Caco-2 (cell line): Measurements from ENCODE around the gene TULP3. TPM values are rescaled to one million over a fixed set of nuclear protein-coding genes. Genes with fewer than 3 reads are reported as not detected.
"Not testable (repeated sequence)": the region's sequence is repeated elsewhere in the genome, so short reads cannot be mapped to it uniquely, and the experiment has no call there.

Experiments
- BruUV-seq: library from RNA; stranded (reverse); fragments of 400-500 nt; replicated peaks from 2 replicates; lab custom pipeline; 2021; lab: Mats Ljungman, UMichigan
- CTCF ChIA-PET: fragments of 300-600 bp; sonication (Branson Sonifier 250); formaldehyde crosslinking; loops from one replicate; lab custom pipeline; 2022; ENCODE audit warnings: antibody characterized with exemption; lab: Charles Lee
- POLR2A ChIA-PET: fragments of 300-600 bp; sonication (Branson Sonifier 250); formaldehyde crosslinking; loops from one replicate; lab custom pipeline; 2022; ENCODE audit warnings: antibody characterized with exemption; lab: Charles Lee
- DNase-seq, 2 experiments: peaks; one replicate each; pipeline versions ENCODE4 v3.0.0 to v3.0.0-alpha.2; 2020 to 2022
- H3K27me3 ChIP-seq: replicated peaks from 2 replicates; pipeline ENCODE4 v1.6.0; 2011; ENCODE audit warnings: low read length; ENCODE audit not compliant: control insufficient read depth, insufficient read depth
- H3K36me3 ChIP-seq: 2 replicates; pipeline ENCODE4 v1.5.1; 2011; ENCODE audit warnings: low read length; ENCODE audit not compliant: control insufficient read depth, insufficient read depth
- H3K4me1 ChIP-seq: fragments of 250-450 bp; sonication (Bioruptor Pico); 2 replicates; pipeline ENCODE4 v1.5.1; 2020; ENCODE audit warnings: mild to moderate bottlenecking
- H3K4me3 ChIP-seq: 2 replicates; pipeline ENCODE4 v1.5.1; 2011; ENCODE audit warnings: low read depth, mild to moderate bottlenecking, control low read depth, low read length
- H3K9me3 ChIP-seq: fragments of 250-450 bp; sonication (Bioruptor Pico); 2 replicates; pipeline ENCODE4 v1.5.1; 2020; ENCODE audit warnings: mild to moderate bottlenecking, moderate library complexity
- H3K27ac Mint-ChIP-seq: one replicate; pipeline ENCODE4 v1.8.0; 2022; ENCODE audit warnings: mixed read lengths; ENCODE audit not compliant: unreplicated experiment
- H3K27me3 Mint-ChIP-seq: one replicate; pipeline ENCODE4 v1.8.0; 2022; ENCODE audit warnings: mixed read lengths; ENCODE audit not compliant: insufficient read depth, unreplicated experiment
- H3K36me3 Mint-ChIP-seq: one replicate; pipeline ENCODE4 v1.8.0; 2022; ENCODE audit warnings: mild to moderate bottlenecking, mixed read lengths; ENCODE audit not compliant: insufficient read depth, unreplicated experiment
- H3K4me1 Mint-ChIP-seq: one replicate; pipeline ENCODE4 v1.8.0; 2022; ENCODE audit warnings: low read depth, mixed read lengths; ENCODE audit not compliant: unreplicated experiment
- H3K4me3 Mint-ChIP-seq: one replicate; pipeline ENCODE4 v1.8.0; 2022; ENCODE audit warnings: mild to moderate bottlenecking, moderate library complexity, mixed read lengths; ENCODE audit not compliant: unreplicated experiment
- H3K9me3 Mint-ChIP-seq: one replicate; pipeline ENCODE4 v1.8.0; 2022; ENCODE audit warnings: mixed read lengths; ENCODE audit not compliant: unreplicated experiment
- intact Hi-C: fragments of 100-400 bp; cut with micrococcal nuclease; formaldehyde crosslinking; loops from one replicate; pipeline ENCODE4 v1.10.0; 2022; ENCODE audit not compliant: unreplicated experiment
- total RNA-seq: library from RNA; stranded (reverse); gene quantifications from 2 replicates; pipeline ENCODE4 v1.2.3, GENCODE V29; 2022
- TF ChIP-seq, protein P1 (sequence below), 2 experiments: fragments of 200-600 bp in 1 of 2; IDR thresholded peaks; 1 replicate in 1 of 2; 2 replicates in 1 of 2; pipeline versions ENCODE4 v1.5.1 to v1.8.0; 2011 to 2022; ENCODE audit warnings: antibody characterized with exemption in 1 of 2, control low read depth in 1 of 2, inconsistent platforms in 1 of 2, low read depth in 1 of 2, low read length in 1 of 2, mild to moderate bottlenecking in 1 of 2, moderate library complexity in 1 of 2; ENCODE audit not compliant: insufficient read depth in 1 of 2, severe bottlenecking in 1 of 2, unreplicated experiment in 1 of 2

The TULP3 gene
- total RNA-seq, 1 experiment from 2014 or later = 31.0 TPM

DNA sequence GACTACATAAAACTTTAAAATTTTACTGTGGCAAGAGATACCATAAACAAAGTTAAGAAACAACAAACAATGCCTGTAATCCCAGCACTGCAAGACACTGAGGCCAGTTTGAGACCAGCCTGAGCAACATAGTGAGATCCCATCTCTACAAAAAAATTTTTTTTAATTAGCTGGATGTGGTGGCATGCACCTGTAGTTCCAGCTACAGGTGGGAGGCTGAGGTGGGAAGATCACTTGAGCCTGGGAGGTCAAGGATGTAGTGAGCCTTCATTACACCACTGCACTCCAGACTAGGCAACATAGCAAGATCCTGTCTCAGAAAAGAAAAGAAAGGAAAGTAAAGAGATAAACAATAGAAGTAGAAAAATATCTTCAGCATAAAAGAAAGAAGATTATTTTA, 30.5 kb upstream of the TULP3 start:
- no peaks in the 10 kb centered on the region for H3K27me3 Mint-ChIP-seq
- peaks cover 22% of the 10 kb centered on the region for H3K4me1 Mint-ChIP-seq
- no peaks in the 10 kb centered on the region for H3K9me3 Mint-ChIP-seq
- ChIA-PET CTCF (interaction anchor here (2.5 kb wide), 1 partner anchor 15 kb away, joined by 6 read pairs; no protein-coding TSS in a partner anchor), POLR2A (no interaction called here)
- peaks cover 93% of the 10 kb centered on the region for H3K36me3 Mint-ChIP-seq
- no TSS peak for BruUV-seq
- Histone ChIP-seq H3K27me3 (no peaks in the 10 kb centered on the region), H3K36me3 (peaks cover 6% of the 10 kb centered on the region), H3K4me3 (no peak overlapping the region), H3K4me1 (peaks cover 10% of the 10 kb centered on the region), H3K9me3 (no peaks in the 10 kb centered on the region)
- intact Hi-C loops = no loop called here
- TF ChIP-seq, protein P1, sequence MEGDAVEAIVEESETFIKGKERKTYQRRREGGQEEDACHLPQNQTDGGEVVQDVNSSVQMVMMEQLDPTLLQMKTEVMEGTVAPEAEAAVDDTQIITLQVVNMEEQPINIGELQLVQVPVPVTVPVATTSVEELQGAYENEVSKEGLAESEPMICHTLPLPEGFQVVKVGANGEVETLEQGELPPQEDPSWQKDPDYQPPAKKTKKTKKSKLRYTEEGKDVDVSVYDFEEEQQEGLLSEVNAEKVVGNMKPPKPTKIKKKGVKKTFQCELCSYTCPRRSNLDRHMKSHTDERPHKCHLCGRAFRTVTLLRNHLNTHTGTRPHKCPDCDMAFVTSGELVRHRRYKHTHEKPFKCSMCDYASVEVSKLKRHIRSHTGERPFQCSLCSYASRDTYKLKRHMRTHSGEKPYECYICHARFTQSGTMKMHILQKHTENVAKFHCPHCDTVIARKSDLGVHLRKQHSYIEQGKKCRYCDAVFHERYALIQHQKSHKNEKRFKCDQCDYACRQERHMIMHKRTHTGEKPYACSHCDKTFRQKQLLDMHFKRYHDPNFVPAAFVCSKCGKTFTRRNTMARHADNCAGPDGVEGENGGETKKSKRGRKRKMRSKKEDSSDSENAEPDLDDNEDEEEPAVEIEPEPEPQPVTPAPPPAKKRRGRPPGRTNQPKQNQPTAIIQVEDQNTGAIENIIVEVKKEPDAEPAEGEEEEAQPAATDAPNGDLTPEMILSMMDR (IDR thresholded peaks at IDR 0.05; ENCODE audit: insufficient read depth in 1 of 2, low read depth in 1 of 2, low read length in 1 of 2, severe bottlenecking in 1 of 2, unreplicated experiment in 1 of 2) = no peak
- DNase-seq = no peak
- H3K27ac Mint-ChIP-seq = no peak overlapping the region
- H3K4me3 Mint-ChIP-seq = no peak overlapping the region

DNA sequence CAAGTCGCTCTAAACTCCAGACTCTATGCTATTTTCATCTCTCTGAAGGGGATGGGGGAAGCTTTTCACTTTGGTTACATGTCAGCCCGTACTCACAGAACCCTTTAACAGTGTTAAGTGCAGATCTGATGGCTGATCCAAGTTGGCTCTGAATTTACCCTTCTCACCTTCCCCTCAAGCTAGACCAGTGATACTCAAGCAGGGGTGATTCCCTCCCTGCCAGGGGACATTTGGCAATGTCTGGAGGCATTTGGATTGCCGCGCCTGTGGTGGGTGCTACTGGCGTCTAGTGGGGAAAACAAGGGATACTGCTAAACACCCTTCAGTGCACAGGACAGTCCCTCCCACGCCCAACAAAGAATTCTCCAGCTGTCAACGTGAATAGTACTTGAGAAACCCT, 27.8 kb upstream of the TULP3 start:
- DNase-seq = no peak
- no TSS peak for BruUV-seq
- Mint-ChIP-seq H3K27me3 (no peaks in the 10 kb centered on the region), H3K9me3 (no peaks in the 10 kb centered on the region), H3K4me3 (no peak overlapping the region), H3K36me3 (peaks cover 96% of the 10 kb centered on the region), H3K27ac (no peak overlapping the region), H3K4me1 (peaks cover 4% of the 10 kb centered on the region)
- peaks cover 12% of the 10 kb centered on the region for H3K36me3 ChIP-seq
- ChIA-PET POLR2A (interaction anchor here (1.0 kb wide), 1 partner anchor 14 kb away, joined by 5 read pairs; the partner anchor contains the start of genes FOXM1 and RHNO1), CTCF (interaction anchor here (0.9 kb wide), 1 partner anchor 14 kb away, joined by 4 read pairs; the partner anchor contains the start of genes FOXM1 and RHNO1)
- intact Hi-C loops = no loop called here
- TF ChIP-seq, protein P1 (IDR thresholded peaks at IDR 0.05; ENCODE audit: insufficient read depth in 1 of 2, low read depth in 1 of 2, low read length in 1 of 2, severe bottlenecking in 1 of 2, unreplicated experiment in 1 of 2) = no peak
- no peak overlapping the region for H3K4me3 ChIP-seq
- H3K4me1 ChIP-seq = no peaks in the 10 kb centered on the region
- no peaks in the 10 kb centered on the region for H3K27me3 ChIP-seq
- no peaks in the 10 kb centered on the region for H3K9me3 ChIP-seq

DNA sequence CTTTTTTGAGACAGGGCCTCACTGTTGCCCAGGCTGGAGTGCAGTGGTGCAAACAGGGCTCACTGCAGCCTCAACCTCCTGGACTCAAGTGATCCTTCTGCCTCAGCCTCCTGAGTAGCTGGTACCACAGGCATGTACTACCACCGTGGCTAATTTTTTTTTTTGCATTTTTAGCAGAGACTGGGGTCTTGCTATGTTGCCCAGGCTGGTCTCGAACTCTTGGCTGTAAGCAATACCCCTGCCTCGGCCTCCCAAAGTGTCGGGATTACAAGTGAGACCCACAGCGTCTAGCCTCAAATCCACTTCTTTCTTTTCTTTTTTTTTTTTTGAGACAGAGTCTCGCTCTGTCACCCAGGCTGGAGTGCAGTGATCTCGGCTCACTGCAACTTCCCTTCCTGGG, 27.3 kb upstream of the TULP3 start:
- H3K4me1 Mint-ChIP-seq, H3K27me3 Mint-ChIP-seq, H3K27ac Mint-ChIP-seq, CTCF ChIA-PET, H3K9me3 ChIP-seq, DNase-seq, intact Hi-C loops, BruUV-seq, H3K4me3 Mint-ChIP-seq, H3K27me3 ChIP-seq, H3K4me1 ChIP-seq, POLR2A ChIA-PET, H3K9me3 Mint-ChIP-seq, H3K4me3 ChIP-seq: not testable (repeated sequence)
- H3K36me3 Mint-ChIP-seq = peaks cover 96% of the 10 kb centered on the region
- H3K36me3 ChIP-seq = peaks cover 16% of the 10 kb centered on the region
